Common myeloid progenitor, CD34-positive (primary cell): ENCODE data around the gene C16orf74.

Experiments
- CTCF ChIA-PET: fragments of 350-600 bp; sonication (Branson Sonifier 250); formaldehyde crosslinking; loops from one replicate; lab custom pipeline; 2021; ENCODE audit warnings: antibody characterized with exemption; lab: Charles Lee
- POLR2A ChIA-PET: fragments of 350-600 bp; sonication (Branson Sonifier 250); formaldehyde crosslinking; loops from one replicate; lab custom pipeline; 2021; ENCODE audit warnings: antibody characterized with exemption; lab: Charles Lee
- DNase-seq, 3 donors: peaks; one replicate each; pipeline versions ENCODE4 v3.0.0 to v3.0.0-alpha.2; 2013
- H3K27ac ChIP-seq, 2 experiments: 1 replicate in 1 of 2; 2 replicates in 1 of 2; pipeline ENCODE4 v1.7.0; 2013; ENCODE audit warnings: inconsistent platforms in 2 of 2, low read length in 2 of 2, mild to moderate bottlenecking in 2 of 2, low read depth in 1 of 2, moderate library complexity in 1 of 2; ENCODE audit not compliant: severe bottlenecking in 2 of 2, insufficient read depth in 1 of 2, poor library complexity in 1 of 2
- H3K27me3 ChIP-seq, 5 experiments: replicated peaks in 2 of 5; 1 replicate in 3 of 5; 2 replicates in 2 of 5; pipeline versions ENCODE4 v1.6.1 to v1.7.0; 2013; ENCODE audit warnings: low read length in 4 of 5, mild to moderate bottlenecking in 2 of 5, moderate library complexity in 2 of 5, inconsistent platforms in 1 of 5; ENCODE audit not compliant: insufficient read depth in 5 of 5, control insufficient read depth in 4 of 5
- H3K36me3 ChIP-seq, 4 experiments: 1 replicate in 2 of 4; 2 replicates in 2 of 4; pipeline versions ENCODE4 v1.6.1 to v1.7.0; 2013; ENCODE audit warnings: low read length in 3 of 4, control low read depth in 1 of 4, mild to moderate bottlenecking in 1 of 4; ENCODE audit not compliant: control insufficient read depth in 4 of 4, insufficient read depth in 4 of 4
- H3K4me1 ChIP-seq, 4 experiments: 1 replicate in 3 of 4; 2 replicates in 1 of 4; pipeline versions ENCODE4 v1.6.1 to v1.7.1; 2013; ENCODE audit warnings: low read length in 3 of 4, mild to moderate bottlenecking in 3 of 4, control low read depth in 1 of 4, inconsistent platforms in 1 of 4, moderate library complexity in 1 of 4; ENCODE audit not compliant: control insufficient read depth in 4 of 4, insufficient read depth in 4 of 4; ENCODE audit errors: control extremely low read depth in 1 of 4
- H3K4me3 ChIP-seq, 7 experiments: 1 replicate in 4 of 7; 2 replicates in 3 of 7; pipeline versions ENCODE4 v1.5.1 to v1.7.0; 2013; ENCODE audit warnings: mild to moderate bottlenecking in 7 of 7, low read length in 6 of 7, moderate library complexity in 6 of 7, inconsistent platforms in 2 of 7, low read depth in 2 of 7, control low read depth in 1 of 7; ENCODE audit not compliant: insufficient read depth in 4 of 7, control insufficient read depth in 1 of 7; ENCODE audit errors: extremely low read depth in 1 of 7
- H3K9me3 ChIP-seq, 5 experiments: 1 replicate in 4 of 5; 2 replicates in 1 of 5; pipeline versions ENCODE4 v1.6.1 to v1.7.1; 2013; ENCODE audit warnings: low read length in 4 of 5, mild to moderate bottlenecking in 2 of 5, inconsistent platforms in 1 of 5, low read depth in 1 of 5, moderate library complexity in 1 of 5; ENCODE audit not compliant: control insufficient read depth in 4 of 5, insufficient read depth in 2 of 5; ENCODE audit errors: control extremely low read depth in 1 of 5
- WGBS: methylation state at CpG from one replicate; pipeline ENCODE4 v1.1.5; 2013; ENCODE audit not compliant: insufficient coverage; 5-methylcytosine and 5-hydroxymethylcytosine counted together

Gene C16orf74

GRCh38 chr16:85698459-85698891, 52.4 kb downstream of the C16orf74 start:
- Histone ChIP-seq H3K27ac (no peak overlapping the region), H3K4me3 (no peak overlapping the region), H3K27me3 (peaks cover 0 to 8% (median 0%) of the 10 kb centered on the region in 5 experiments), H3K4me1 (no peaks in the 10 kb centered on the region), H3K36me3 (no peaks in the 10 kb centered on the region), H3K9me3 (no peaks in the 10 kb centered on the region)
- POLR2A ChIA-PET, result no interaction called here
- DNase-seq, result no peak
- CTCF ChIA-PET, result interaction anchor here (1.3 kb wide), 1 partner anchor 17 kb away, joined by 3 read pairs; no protein-coding TSS in a partner anchor
- WGBS, result 90% methylated on average over 2 of the region's 7 CpGs

DNA sequence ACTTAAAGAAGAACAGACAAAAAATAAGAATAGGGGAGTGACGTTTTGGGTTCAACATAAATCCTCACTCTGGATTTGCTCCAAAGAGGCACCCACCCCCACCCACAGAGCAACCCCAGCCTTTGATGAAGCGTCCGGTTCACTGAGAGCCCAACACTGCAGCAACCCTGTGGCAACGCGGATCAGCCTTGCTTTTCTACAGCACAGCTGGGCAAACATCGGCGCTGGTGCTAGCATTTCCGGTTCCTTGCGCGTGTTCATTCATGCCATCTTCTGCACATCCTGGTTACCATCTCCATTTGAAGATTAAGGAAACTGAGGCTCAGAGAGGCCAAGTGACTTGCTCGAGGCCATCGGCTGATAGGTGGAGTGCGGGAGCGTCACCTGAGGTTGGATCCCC, 53.5 kb downstream of the C16orf74 start:
- 83% methylated on average over 14 of the region's 14 CpGs for WGBS
- H3K27ac ChIP-seq, result no peak overlapping the region
- no peak for DNase-seq
- H3K9me3 ChIP-seq, result no peaks in the 10 kb centered on the region
- CTCF ChIA-PET, result interaction anchor here (1.3 kb wide), 1 partner anchor 16 kb away, joined by 3 read pairs; no protein-coding TSS in a partner anchor
- H3K4me1 ChIP-seq, result no peaks in the 10 kb centered on the region
- no peak overlapping the region for H3K4me3 ChIP-seq
- no peaks in the 10 kb centered on the region for H3K36me3 ChIP-seq
- POLR2A ChIA-PET, result no interaction called here
- H3K27me3 ChIP-seq, result peaks cover 0 to 8% (median 0%) of the 10 kb centered on the region in 5 experiments

GRCh38 chr16:85696781-85697180, 54.1 kb downstream of the C16orf74 start:
- WGBS, result 94% methylated on average over 9 of the region's 16 CpGs
- Histone ChIP-seq H3K27ac (no peak overlapping the region), H3K4me3 (no peak overlapping the region), H3K27me3 (peaks cover 0 to 8% (median 0%) of the 10 kb centered on the region in 5 experiments), H3K36me3 (no peaks in the 10 kb centered on the region), H3K4me1 (no peaks in the 10 kb centered on the region), H3K9me3 (no peaks in the 10 kb centered on the region)
- ChIA-PET CTCF (interaction anchor here (1.6 kb wide), 1 partner anchor 26 kb away, joined by 4 read pairs; no protein-coding TSS in a partner anchor), POLR2A (no interaction called here)
- DNase-seq, result no peak

- peaks cover 0 to 8% (median 0%) of the 10 kb centered on the region in 5 experiments for H3K27me3 ChIP-seq
- H3K27ac ChIP-seq, result no peak overlapping the region
- no peaks in the 10 kb centered on the region for H3K9me3 ChIP-seq
- H3K4me1 ChIP-seq, result no peaks in the 10 kb centered on the region
- 89% methylated on average over 22 of the region's 24 CpGs for WGBS
- ChIA-PET POLR2A (interaction anchor here (0.6 kb wide), 1 partner anchor 328 kb away, joined by 3 read pairs; no protein-coding TSS in a partner anchor), CTCF (interaction anchor here (1.6 to 1.7 kb wide), 2 partner anchors 18 to 27 kb away, joined by 4 to 9 read pairs; no protein-coding TSS in a partner anchor)
- H3K4me3 ChIP-seq, result no peak overlapping the region
- H3K36me3 ChIP-seq, result no peaks in the 10 kb centered on the region
- DNase-seq, result no peak
Measured at GRCh38 chr16:85695196-85696128, 55.4 kb downstream of the C16orf74 start.

- Histone ChIP-seq H3K27me3 (no peaks in the 10 kb centered on the region), H3K4me3 (no peak overlapping the region), H3K27ac (no peak overlapping the region), H3K9me3 (no peaks in the 10 kb centered on the region), H3K4me1 (peaks cover 0 to 22% (median 17%) of the 10 kb centered on the region in 4 experiments), H3K36me3 (peaks cover 0 to 9% (median 0%) of the 10 kb centered on the region in 4 experiments)
- ChIA-PET CTCF (interaction anchor here (1.7 kb wide), 1 partner anchor 27 kb away, joined by 5 read pairs; no protein-coding TSS in a partner anchor), POLR2A (no interaction called here)
- 100% methylated on average over 4 of the region's 7 CpGs for WGBS
- DNase-seq, result no peak
Measured at GRCh38 chr16:85690469-85691064, 60.3 kb downstream of the C16orf74 start.

DNA sequence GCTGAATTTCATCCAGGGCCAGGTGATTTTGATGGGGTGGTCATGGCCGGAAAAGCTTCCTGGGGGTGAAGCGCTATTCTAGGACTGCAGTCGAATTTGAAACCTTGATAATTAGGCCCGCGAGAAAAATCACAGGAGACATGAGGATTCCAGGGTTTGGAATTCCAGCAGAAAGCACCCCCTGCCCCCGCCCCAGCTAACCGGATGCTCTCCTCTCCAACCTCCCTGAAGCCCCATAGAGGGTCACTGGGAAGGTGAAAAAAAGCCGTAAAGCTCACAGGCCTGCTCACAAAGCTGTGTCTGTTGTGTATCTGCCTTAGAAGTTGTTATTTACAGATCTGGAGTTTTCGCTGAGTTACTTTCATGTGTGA, 61.0 kb downstream of the C16orf74 start:
- Histone ChIP-seq H3K9me3 (no peaks in the 10 kb centered on the region), H3K4me1 (peaks cover 0 to 22% (median 17%) of the 10 kb centered on the region in 4 experiments), H3K27ac (no peak overlapping the region), H3K4me3 (no peak overlapping the region), H3K36me3 (peaks cover 0 to 13% (median 0%) of the 10 kb centered on the region in 4 experiments), H3K27me3 (no peaks in the 10 kb centered on the region)
- WGBS, result 93% methylated on average over 7 of the region's 9 CpGs
- DNase-seq, result no peak
- ChIA-PET POLR2A (no interaction called here), CTCF (interaction anchor here (1.7 kb wide), 1 partner anchor 27 kb away, joined by 5 read pairs; no protein-coding TSS in a partner anchor)
